Astrocyte (in vitro differentiated cells and primary cell): ENCODE data around the gene DPCD.

Experiments
- EZH2 ChIP-seq: IDR thresholded peaks from 2 replicates; pipeline ENCODE4 v1.6.1; 2012; ENCODE audit warnings: mild to moderate bottlenecking, low read length, inconsistent platforms; ENCODE audit not compliant: insufficient read depth
- TF ChIP-seq, protein P1 (sequence below): IDR thresholded peaks from 2 replicates; pipeline ENCODE4 v1.5.1; 2011; ENCODE audit warnings: low read depth, mild to moderate bottlenecking, inconsistent platforms, low read length, moderate library complexity; ENCODE audit not compliant: insufficient read depth

DNA sequence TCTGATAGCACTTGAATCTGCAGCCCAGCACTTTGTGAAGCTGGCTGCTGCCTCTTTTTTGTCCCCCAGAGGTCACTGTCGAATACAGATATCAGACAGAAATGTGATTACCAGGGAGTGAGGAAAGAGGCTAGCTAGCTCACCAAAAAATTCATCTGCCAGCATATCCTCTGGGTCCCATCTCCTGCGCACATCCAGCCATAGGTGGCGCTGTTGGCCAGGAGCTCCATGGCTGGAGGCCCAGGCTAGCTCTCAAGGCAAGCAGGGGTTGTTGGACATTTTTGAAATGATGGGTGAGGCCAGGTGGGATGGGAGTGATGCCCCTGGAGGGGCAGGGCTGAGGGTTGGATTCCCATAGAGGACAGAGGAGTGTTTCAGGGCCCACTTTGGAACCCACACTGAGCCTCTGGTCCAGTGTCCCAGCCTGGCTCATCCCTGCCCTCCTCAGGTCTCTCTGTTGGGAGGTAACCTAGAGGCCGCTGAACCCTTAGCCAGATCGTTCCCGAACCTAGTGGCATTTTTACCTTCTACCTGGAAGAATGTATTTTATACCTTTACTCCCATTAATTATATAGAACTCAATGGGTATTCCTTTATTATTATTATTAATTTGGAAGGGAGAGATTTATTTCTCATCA lies 14.8 kb downstream of the DPCD start:
- TF ChIP-seq, protein P1, sequence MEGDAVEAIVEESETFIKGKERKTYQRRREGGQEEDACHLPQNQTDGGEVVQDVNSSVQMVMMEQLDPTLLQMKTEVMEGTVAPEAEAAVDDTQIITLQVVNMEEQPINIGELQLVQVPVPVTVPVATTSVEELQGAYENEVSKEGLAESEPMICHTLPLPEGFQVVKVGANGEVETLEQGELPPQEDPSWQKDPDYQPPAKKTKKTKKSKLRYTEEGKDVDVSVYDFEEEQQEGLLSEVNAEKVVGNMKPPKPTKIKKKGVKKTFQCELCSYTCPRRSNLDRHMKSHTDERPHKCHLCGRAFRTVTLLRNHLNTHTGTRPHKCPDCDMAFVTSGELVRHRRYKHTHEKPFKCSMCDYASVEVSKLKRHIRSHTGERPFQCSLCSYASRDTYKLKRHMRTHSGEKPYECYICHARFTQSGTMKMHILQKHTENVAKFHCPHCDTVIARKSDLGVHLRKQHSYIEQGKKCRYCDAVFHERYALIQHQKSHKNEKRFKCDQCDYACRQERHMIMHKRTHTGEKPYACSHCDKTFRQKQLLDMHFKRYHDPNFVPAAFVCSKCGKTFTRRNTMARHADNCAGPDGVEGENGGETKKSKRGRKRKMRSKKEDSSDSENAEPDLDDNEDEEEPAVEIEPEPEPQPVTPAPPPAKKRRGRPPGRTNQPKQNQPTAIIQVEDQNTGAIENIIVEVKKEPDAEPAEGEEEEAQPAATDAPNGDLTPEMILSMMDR = peak; percentile 88
- TF ChIP-seq EZH2 = no peak
